Sigmoid colon (tissue), 7 donors: ENCODE measurements around the gene LCP1. TPM values are rescaled to one million over a fixed set of nuclear protein-coding genes. Genes with fewer than 3 reads are reported as not detected.
A peak's percentile ranks its signal among the peaks of the same experiment; 100 is the strongest.

Source experiments
- DNase-seq: peaks from one replicate; pipeline ENCODE4 v3.0.0-alpha.2; 2019
- H3K27ac ChIP-seq, 4 donors: fragments of 200-600 bp; sonication (generic); one replicate each; pipeline ENCODE4 v1.5.1; 2016 to 2019; ENCODE audit warnings: mild to moderate bottlenecking in 1 of 4
- H3K27me3 ChIP-seq, 3 donors: fragments of 200-600 bp; sonication (generic); one replicate each; pipeline ENCODE4 v1.5.1; 2019; ENCODE audit warnings: mild to moderate bottlenecking in 1 of 3
- H3K36me3 ChIP-seq, 4 donors: fragments of 200-600 bp; sonication (generic); one replicate each; pipeline ENCODE4 v1.5.1; 2016 to 2019
- H3K4me1 ChIP-seq, 4 donors: fragments of 200-600 bp; sonication (generic); one replicate each; pipeline ENCODE4 v1.5.1; 2017 to 2019
- H3K4me3 ChIP-seq, 4 donors: fragments of 200-600 bp; sonication (generic); one replicate each; pipeline ENCODE4 v1.5.1; 2017 to 2019; ENCODE audit warnings: mild to moderate bottlenecking in 2 of 4, moderate library complexity in 1 of 4
- H3K9me3 ChIP-seq, 4 donors: fragments of 200-600 bp in 3 of 4; sonication (generic) in 3 of 4; one replicate each; pipeline versions ENCODE4 v1.5.1 to v1.6.1; 2013 to 2019
- CTCF ChIP-seq, 4 experiments: fragments of 450-650 bp in 3 of 4; fragments of 200-600 bp in 1 of 4; IDR thresholded peaks; one replicate each; pipeline ENCODE4 v1.5.1; 2016 to 2019; ENCODE audit warnings: antibody characterized with exemption in 4 of 4, mild to moderate bottlenecking in 3 of 4, moderate library complexity in 2 of 4
- EP300 ChIP-seq, 4 donors: sonication (generic); formaldehyde crosslinking; IDR thresholded peaks; one replicate each; pipeline ENCODE4 v1.6.1; 2017; ENCODE audit warnings: antibody characterized with exemption in 4 of 4
- POLR2A ChIP-seq, 2 donors: fragments of 450-650 bp; IDR thresholded peaks; one replicate each; pipeline ENCODE4 v1.6.1; 2016; ENCODE audit warnings: antibody characterized with exemption in 2 of 2, mild to moderate bottlenecking in 2 of 2, moderate library complexity in 2 of 2
- POLR2AphosphoS5 ChIP-seq, 4 donors: sonication (generic); formaldehyde crosslinking; IDR thresholded peaks; one replicate each; pipeline ENCODE4 v1.6.1; 2017; ENCODE audit warnings: antibody characterized with exemption in 4 of 4
- WGBS, 2 donors: extraction: QIAGEN DNeasy Blood & Tissue Kit; methylation state at CpG; one replicate each; pipeline ENCODE4 v1.1.7; 2013; 5-methylcytosine and 5-hydroxymethylcytosine counted together
- intact Hi-C: fragments of 100-400 bp; cut with DNase I; formaldehyde crosslinking; loops from one replicate; pipeline ENCODE4 v1.15.1; 2023
- polyA plus RNA-seq, 3 donors: library from polyadenylated mRNA; stranded (reverse); fragments of 200-250 nt; gene quantifications; one replicate each; pipeline ENCODE4 v1.2.3, GENCODE V29; 2013
- total RNA-seq, 4 donors: library from RNA; depleted of rRNA; stranded (reverse); fragments of >200 nt; gene quantifications; one replicate each; pipeline ENCODE4 v1.1.0, GENCODE V29; 2016
- donor health status: healthy with polysubstance abuse.
- donor health status: Bipolar disorder and iron deficiency.
- donor health status: healthy.

LCP1 gene
- total and polyA plus RNA-seq, 7 donors, result 10.0 to 112 (median 27.4) TPM

GRCh38 chr13:46183018-46183946 is 1.3 kb upstream of the LCP1 start:
- Histone ChIP-seq H3K36me3 (no peaks in the 10 kb centered on the region), H3K27me3 (no peaks in the 10 kb centered on the region), H3K9me3 (no peaks in the 10 kb centered on the region), H3K4me1 (no peaks in the 10 kb centered on the region), H3K27ac (no peak overlapping the region), H3K4me3 (no peak overlapping the region)
- TF ChIP-seq CTCF (IDR thresholded peaks at IDR 0.05) (no peak), POLR2A (IDR thresholded peaks at IDR 0.05) (no peak), POLR2AphosphoS5 (IDR thresholded peaks at IDR 0.05) (no peak), EP300 (IDR thresholded peaks at IDR 0.05) (no peak)
- DNase-seq, result no peak
- 63 to 80% methylated on average over 15 of the region's 15 CpGs for WGBS, 2 donors
- intact Hi-C loops, result no loop called here

- H3K27ac ChIP-seq, result no peak overlapping the region
- no peak for DNase-seq
- no peaks in the 10 kb centered on the region for H3K36me3 ChIP-seq
- no peaks in the 10 kb centered on the region for H3K9me3 ChIP-seq
- no peak overlapping the region for H3K4me3 ChIP-seq
- 33 to 38% methylated on average over 2 of the region's 2 CpGs for WGBS, 2 donors
- intact Hi-C loops, result no loop called here
- no peaks in the 10 kb centered on the region for H3K27me3 ChIP-seq
- H3K4me1 ChIP-seq, result no peaks in the 10 kb centered on the region
- no peak for TF ChIP-seq CTCF (IDR thresholded peaks at IDR 0.05)
- no peak for TF ChIP-seq POLR2AphosphoS5 (IDR thresholded peaks at IDR 0.05)
- TF ChIP-seq POLR2A (IDR thresholded peaks at IDR 0.05), result no peak
- no peak for TF ChIP-seq EP300 (IDR thresholded peaks at IDR 0.05)
Measured at GRCh38 chr13:46182491-46182877, 507 bp upstream of the LCP1 start.

DNA sequence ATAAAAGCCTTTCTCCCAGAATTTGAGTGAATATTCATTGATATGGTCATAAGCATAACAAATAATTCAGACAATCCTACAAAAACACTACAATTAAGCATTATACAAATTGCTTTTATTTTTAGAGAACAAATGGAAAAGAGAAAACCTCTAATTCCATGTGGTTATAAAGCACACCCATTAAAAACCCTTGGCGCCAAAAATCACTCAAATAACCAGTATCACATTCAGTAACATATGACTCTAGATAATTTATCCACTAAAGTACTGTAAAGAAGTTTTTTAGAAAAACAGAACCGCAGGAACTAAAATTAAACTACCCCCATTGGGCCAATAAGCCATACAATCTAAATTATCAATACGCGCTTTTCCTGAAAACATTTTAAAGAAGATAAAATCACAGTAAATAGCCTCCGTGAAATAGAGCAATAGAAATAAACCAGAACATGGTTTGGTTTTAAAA is 569 bp downstream of the LCP1 start:
- 49 to 83% methylated on average over 5 of the region's 5 CpGs for WGBS, 2 donors
- H3K27ac ChIP-seq, result peak overlapping the region in 1 of 4 donors; percentile 32
- H3K4me1 ChIP-seq, result no peaks in the 10 kb centered on the region
- H3K27me3 ChIP-seq, result no peaks in the 10 kb centered on the region
- peak overlapping the region in 3 of 4 donors; percentile 5 to 30 (median 23) for H3K4me3 ChIP-seq
- no peaks in the 10 kb centered on the region for H3K9me3 ChIP-seq
- intact Hi-C loops, result no loop called here
- no peaks in the 10 kb centered on the region for H3K36me3 ChIP-seq
- no peak for DNase-seq
- no peak for TF ChIP-seq CTCF (IDR thresholded peaks at IDR 0.05)
- TF ChIP-seq POLR2AphosphoS5 (IDR thresholded peaks at IDR 0.05), result no peak
- no peak for TF ChIP-seq POLR2A (IDR thresholded peaks at IDR 0.05)
- TF ChIP-seq EP300 (IDR thresholded peaks at IDR 0.05), result no peak

DNA sequence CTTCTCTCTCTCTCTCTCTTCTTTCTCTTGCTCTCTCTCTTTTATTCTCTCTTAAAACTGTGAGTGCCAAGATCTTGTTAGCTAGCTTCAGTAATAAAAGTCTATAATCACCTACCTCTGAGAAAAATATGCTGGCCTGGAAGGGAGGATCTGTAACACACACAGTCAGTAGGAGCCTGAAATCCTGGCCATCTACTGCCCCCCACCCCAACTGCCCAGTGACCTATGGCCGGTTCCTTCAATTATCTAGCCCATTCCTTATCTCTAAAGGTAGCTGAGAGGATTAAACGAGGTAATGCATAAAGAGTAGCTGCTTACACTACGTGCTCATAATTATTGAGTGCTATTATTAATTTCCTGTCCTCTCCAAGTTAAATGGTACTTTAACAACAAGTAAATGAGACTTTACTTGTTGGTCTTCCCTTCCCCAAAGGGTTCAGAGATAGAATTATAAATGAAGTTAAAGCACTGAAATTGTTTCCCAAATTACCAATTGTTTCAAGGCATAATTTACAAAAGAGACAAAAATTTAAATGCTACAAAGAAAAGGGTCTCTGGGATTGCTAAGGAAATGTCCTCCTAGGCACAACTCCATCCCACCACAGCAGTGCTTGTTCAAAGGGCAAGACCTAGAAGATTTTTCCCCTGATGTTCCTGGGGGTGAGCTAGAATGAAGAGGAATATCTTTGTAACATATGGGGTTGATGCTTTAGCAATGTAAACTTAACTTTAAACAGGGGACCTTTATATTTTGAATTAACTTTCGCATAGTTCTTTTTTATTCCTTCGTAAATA is 1.8 kb downstream of the LCP1 start:
- Histone ChIP-seq H3K4me3 (peak overlapping the region in 2 of 4 donors; percentile 16 to 30), H3K27ac (peak overlapping the region in 1 of 4 donors; percentile 44), H3K36me3 (no peaks in the 10 kb centered on the region), H3K4me1 (no peaks in the 10 kb centered on the region), H3K27me3 (no peaks in the 10 kb centered on the region), H3K9me3 (no peaks in the 10 kb centered on the region)
- intact Hi-C loops, result no loop called here
- WGBS, 2 donors, result 32 to 45% methylated on average over 5 of the region's 5 CpGs
- TF ChIP-seq CTCF (IDR thresholded peaks at IDR 0.05) (no peak), POLR2A (IDR thresholded peaks at IDR 0.05) (no peak), EP300 (IDR thresholded peaks at IDR 0.05) (no peak), POLR2AphosphoS5 (IDR thresholded peaks at IDR 0.05) (no peak)
- no peak for DNase-seq
